SHP77 (cell line): Measurements from ENCODE around the gene NSMCE3.

ENCODE experiments used
- DNase-seq, 2 experiments: peaks; one replicate each; lab custom pipeline; 2025; lab: John Stamatoyannopoulos, UW

The NSMCE3 gene

GRCh38 chr15:29269485-29270168 is at the start of gene NSMCE3:
TSS of gene NSMCE3 (minus strand) at chr15:29269822. CDS start at chr15:29269705, 117 bp downstream.
- peak; percentile 73 to 88 for DNase-seq

GRCh38 chr15:29316422-29316821 is 46.8 kb upstream of the NSMCE3 start:
- no peak for DNase-seq

GRCh38 chr15:29312387-29312786 is 42.8 kb upstream of the NSMCE3 start:
- no peak for DNase-seq

GRCh38 chr15:29311696-29312095 is 42.1 kb upstream of the NSMCE3 start:
- DNase-seq: no peak

GRCh38 chr15:29309139-29309538 is 39.5 kb upstream of the NSMCE3 start:
- DNase-seq: no peak

- DNase-seq: no peak
Measured at GRCh38 chr15:29308299-29308698, 38.7 kb upstream of the NSMCE3 start.

GRCh38 chr15:29305556-29305955 is 35.9 kb upstream of the NSMCE3 start:
- no peak for DNase-seq

GRCh38 chr15:29302871-29303270 is 33.2 kb upstream of the NSMCE3 start:
- no peak for DNase-seq

- DNase-seq: no peak
Measured at GRCh38 chr15:29299784-29300183, 30.2 kb upstream of the NSMCE3 start.

GRCh38 chr15:29299331-29299730 is 29.7 kb upstream of the NSMCE3 start:
- DNase-seq: no peak

- no peak for DNase-seq
Measured at GRCh38 chr15:29294732-29295325, 25.2 kb upstream of the NSMCE3 start.

- no peak for DNase-seq
Measured at GRCh38 chr15:29291067-29291845, 21.6 kb upstream of the NSMCE3 start.

GRCh38 chr15:29289173-29289572 is 19.6 kb upstream of the NSMCE3 start:
- no peak for DNase-seq

GRCh38 chr15:29285386-29285785 is 15.8 kb upstream of the NSMCE3 start:
- no peak for DNase-seq

- DNase-seq: no peak
Measured at GRCh38 chr15:29283381-29283780, 13.8 kb upstream of the NSMCE3 start.

GRCh38 chr15:29280514-29280913 is 10.9 kb upstream of the NSMCE3 start:
- no peak for DNase-seq

- no peak for DNase-seq
Measured at GRCh38 chr15:29278436-29279105, 8.9 kb upstream of the NSMCE3 start.

GRCh38 chr15:29276366-29276765 is 6.7 kb upstream of the NSMCE3 start:
- no peak for DNase-seq

- DNase-seq: no peak
Measured at GRCh38 chr15:29275855-29276254, 6.2 kb upstream of the NSMCE3 start.

GRCh38 chr15:29274946-29275345 is 5.3 kb upstream of the NSMCE3 start:
- no peak for DNase-seq

- DNase-seq: no peak
Measured at GRCh38 chr15:29272219-29272618, 2.6 kb upstream of the NSMCE3 start.

GRCh38 chr15:29270976-29271375 is 1.4 kb upstream of the NSMCE3 start:
- DNase-seq: no peak
